Subcutaneous abdominal adipose tissue (tissue), 5 donors: ENCODE data around the gene DIP2C.
A peak's percentile ranks its signal among the peaks of the same experiment; 100 is the strongest.

Experiments
- H3K27ac ChIP-seq: one replicate; pipeline ENCODE4 v1.7.0; 2013; ENCODE audit warnings: low read depth, mild to moderate bottlenecking, inconsistent platforms, low read length, moderate library complexity
- H3K27me3 ChIP-seq, 5 donors: one replicate each; pipeline ENCODE4 v1.7.0; 2013; ENCODE audit warnings: low read length in 5 of 5, inconsistent platforms in 1 of 5; ENCODE audit not compliant: control insufficient read depth in 5 of 5, insufficient read depth in 4 of 5
- H3K36me3 ChIP-seq, 5 donors: one replicate each; pipeline ENCODE4 v1.7.0; 2013; ENCODE audit warnings: low read length in 5 of 5; ENCODE audit not compliant: control insufficient read depth in 5 of 5, insufficient read depth in 5 of 5
- H3K4me1 ChIP-seq, 5 donors: one replicate each; pipeline ENCODE4 v1.7.0; 2013; ENCODE audit warnings: low read length in 5 of 5, mild to moderate bottlenecking in 3 of 5, moderate library complexity in 1 of 5; ENCODE audit not compliant: control insufficient read depth in 5 of 5, insufficient read depth in 5 of 5
- H3K4me3 ChIP-seq, 5 donors: one replicate each; pipeline ENCODE4 v1.7.0; 2013; ENCODE audit warnings: low read length in 5 of 5, low read depth in 1 of 5
- H3K9ac ChIP-seq, 5 donors: one replicate each; pipeline ENCODE4 v1.7.0; 2013; ENCODE audit warnings: low read length in 5 of 5, mild to moderate bottlenecking in 4 of 5, moderate library complexity in 3 of 5
- H3K9me3 ChIP-seq, 5 donors: one replicate each; pipeline ENCODE4 v1.7.0; 2013; ENCODE audit warnings: low read length in 5 of 5; ENCODE audit not compliant: control insufficient read depth in 5 of 5
- donor health status: healthy.
- donor health status: healthy.
- donor health status: healthy.
- donor health status: healthy.
- donor health status: healthy.

Gene DIP2C

GRCh38 chr10:493391-494148 lies 195.9 kb downstream of the DIP2C start:
- Histone ChIP-seq H3K27ac (no peak overlapping the region), H3K36me3 (no peaks in the 10 kb centered on the region), H3K9ac (peak overlapping the region in 1 of 5 donors; percentile 31), H3K9me3 (no peaks in the 10 kb centered on the region), H3K27me3 (no peaks in the 10 kb centered on the region), H3K4me3 (no peak overlapping the region), H3K4me1 (peaks cover 11 to 46% (median 36%) of the 10 kb centered on the region in 5 donors)

- peaks cover 11 to 39% (median 36%) of the 10 kb centered on the region in 5 donors for H3K4me1 ChIP-seq
- H3K27me3 ChIP-seq: no peaks in the 10 kb centered on the region
- no peaks in the 10 kb centered on the region for H3K36me3 ChIP-seq
- peak overlapping the region in 1 of 5 donors; percentile 31 for H3K9ac ChIP-seq
- no peak overlapping the region for H3K27ac ChIP-seq
- no peak overlapping the region for H3K4me3 ChIP-seq
- H3K9me3 ChIP-seq: no peaks in the 10 kb centered on the region
Measured at GRCh38 chr10:492836-493235, 196.6 kb downstream of the DIP2C start.

GRCh38 chr10:491667-492424 lies 197.6 kb downstream of the DIP2C start:
- H3K9ac ChIP-seq: peak overlapping the region in 2 of 5 donors; percentile 30 to 51
- peak overlapping the region in 1 of 5 donors; percentile 18 for H3K4me3 ChIP-seq
- H3K27ac ChIP-seq: peak overlapping the region; percentile 66
- no peaks in the 10 kb centered on the region for H3K36me3 ChIP-seq
- peaks cover 11 to 39% (median 33%) of the 10 kb centered on the region in 5 donors for H3K4me1 ChIP-seq
- H3K27me3 ChIP-seq: no peaks in the 10 kb centered on the region
- H3K9me3 ChIP-seq: no peaks in the 10 kb centered on the region

GRCh38 chr10:490891-491571 lies 198.4 kb downstream of the DIP2C start:
- H3K9ac ChIP-seq: peak overlapping the region in 3 of 5 donors; percentile 21 to 54 (median 51)
- H3K4me1 ChIP-seq: peaks cover 11 to 39% (median 33%) of the 10 kb centered on the region in 5 donors
- no peaks in the 10 kb centered on the region for H3K9me3 ChIP-seq
- H3K27me3 ChIP-seq: no peaks in the 10 kb centered on the region
- H3K27ac ChIP-seq: peak overlapping the region; percentile 66
- no peaks in the 10 kb centered on the region for H3K36me3 ChIP-seq
- peak overlapping the region in 4 of 5 donors; percentile 13 to 51 (median 27) for H3K4me3 ChIP-seq

GRCh38 chr10:490256-490655 lies 199.2 kb downstream of the DIP2C start:
- no peaks in the 10 kb centered on the region for H3K9me3 ChIP-seq
- peak overlapping the region; percentile 66 for H3K27ac ChIP-seq
- H3K9ac ChIP-seq: no peak overlapping the region
- H3K27me3 ChIP-seq: no peaks in the 10 kb centered on the region
- H3K4me3 ChIP-seq: peak overlapping the region in 1 of 5 donors; percentile 39
- H3K36me3 ChIP-seq: peaks cover 0 to 3% (median 0%) of the 10 kb centered on the region in 5 donors
- H3K4me1 ChIP-seq: peaks cover 13 to 39% (median 35%) of the 10 kb centered on the region in 5 donors

- Histone ChIP-seq H3K4me3 (no peak overlapping the region), H3K27ac (no peak overlapping the region), H3K4me1 (peaks cover 13 to 39% (median 36%) of the 10 kb centered on the region in 5 donors), H3K27me3 (no peaks in the 10 kb centered on the region), H3K9me3 (no peaks in the 10 kb centered on the region), H3K36me3 (peaks cover 0 to 10% (median 7%) of the 10 kb centered on the region in 5 donors), H3K9ac (no peak overlapping the region)
Measured at GRCh38 chr10:489330-489729, 200.1 kb downstream of the DIP2C start.

GRCh38 chr10:488933-489215 lies 200.6 kb downstream of the DIP2C start:
- Histone ChIP-seq H3K9me3 (no peaks in the 10 kb centered on the region), H3K9ac (no peak overlapping the region), H3K4me3 (no peak overlapping the region), H3K27me3 (no peaks in the 10 kb centered on the region), H3K36me3 (peaks cover 0 to 12% (median 7%) of the 10 kb centered on the region in 5 donors), H3K27ac (no peak overlapping the region), H3K4me1 (peaks cover 13 to 39% (median 36%) of the 10 kb centered on the region in 5 donors)

GRCh38 chr10:488081-488932 lies 201.2 kb downstream of the DIP2C start:
- H3K36me3 ChIP-seq: peaks cover 0 to 13% (median 7%) of the 10 kb centered on the region in 5 donors
- peaks cover 13 to 39% (median 34%) of the 10 kb centered on the region in 5 donors for H3K4me1 ChIP-seq
- H3K9me3 ChIP-seq: no peaks in the 10 kb centered on the region
- no peaks in the 10 kb centered on the region for H3K27me3 ChIP-seq
- H3K9ac ChIP-seq: no peak overlapping the region
- no peak overlapping the region for H3K27ac ChIP-seq
- no peak overlapping the region for H3K4me3 ChIP-seq

- H3K9ac ChIP-seq: no peak overlapping the region
- H3K4me3 ChIP-seq: no peak overlapping the region
- H3K27me3 ChIP-seq: no peaks in the 10 kb centered on the region
- H3K27ac ChIP-seq: no peak overlapping the region
- H3K36me3 ChIP-seq: peaks cover 0 to 28% (median 17%) of the 10 kb centered on the region in 5 donors
- H3K9me3 ChIP-seq: no peaks in the 10 kb centered on the region
- peaks cover 10 to 27% (median 24%) of the 10 kb centered on the region in 5 donors for H3K4me1 ChIP-seq
Measured at GRCh38 chr10:486666-487322, 202.7 kb downstream of the DIP2C start.
